SK-N-SH (cell line): ENCODE results near the gene CLMP. TPM values are rescaled to one million over a fixed set of nuclear protein-coding genes. Genes with fewer than 3 reads are reported as not detected.

Experiments
- CTCF ChIA-PET: fragments of 300-600, 350-600 bp; formaldehyde crosslinking; extraction: SDS; loops from one replicate; lab custom pipeline; 2021; lab: Yijun Ruan, JAX
- POLR2A ChIA-PET: fragments of 350-600 bp; sonication (Branson Sonifier 250); formaldehyde crosslinking; extraction: SDS; loops from one replicate; lab custom pipeline; 2020; ENCODE audit warnings: antibody characterized with exemption, inconsistent platforms; lab: Yijun Ruan, JAX
- DNase-seq: peaks from one replicate; pipeline ENCODE4 v3.0.0; 2012
- H2AFZ ChIP-seq: fragments of 200-600 bp; sonication (generic); 2 replicates; pipeline ENCODE4 v1.8.1; 2016; ENCODE audit warnings: antibody characterized with exemption, mild to moderate bottlenecking, low read depth
- H3F3A ChIP-seq: fragments of 200-600 bp; sonication (generic); replicated peaks from 2 replicates; pipeline ENCODE3; 2016; ENCODE audit warnings: antibody characterized with exemption, mild to moderate bottlenecking; ENCODE audit not compliant: insufficient read depth
- H3K27ac ChIP-seq, 2 experiments: fragments of 200-500 bp in 1 of 2; fragments of 200-600 bp in 1 of 2; sonication (Bioruptor generic) in 1 of 2; sonication (generic), shearing (Covaris generic) in 1 of 2; 2 replicates each; pipeline versions ENCODE4 v1.5.1 to v1.6.1; 2014 to 2016; ENCODE audit warnings: low read depth in 2 of 2, inconsistent platforms in 1 of 2, low read length in 1 of 2, mild to moderate bottlenecking in 1 of 2, mixed read lengths in 1 of 2
- H3K27me3 ChIP-seq: fragments of 200-600 bp; sonication (generic), shearing (Covaris generic); 2 replicates; pipeline ENCODE4 v1.6.1; 2016; ENCODE audit warnings: mixed run types; ENCODE audit not compliant: insufficient read depth
- H3K36me3 ChIP-seq, 2 experiments: fragments of 200-500 bp in 1 of 2; fragments of 200-600 bp in 1 of 2; sonication (Bioruptor generic) in 1 of 2; sonication (generic) in 1 of 2; replicated peaks in 1 of 2; 2 replicates each; pipeline versions ENCODE3 to v1.5.1; 2014 to 2016; ENCODE audit warnings: low read length in 1 of 2, mild to moderate bottlenecking in 1 of 2; ENCODE audit not compliant: insufficient read depth in 2 of 2, control insufficient read depth in 1 of 2
- H3K4me1 ChIP-seq, 2 experiments: fragments of 200-500 bp in 1 of 2; fragments of 200-600 bp in 1 of 2; sonication (Bioruptor generic) in 1 of 2; sonication (generic), shearing (Covaris generic) in 1 of 2; 2 replicates each; pipeline versions ENCODE4 v1.5.1 to v1.6.1; 2014 to 2016; ENCODE audit warnings: low read depth in 1 of 2, low read length in 1 of 2, mixed run types in 1 of 2; ENCODE audit not compliant: insufficient read depth in 2 of 2, control insufficient read depth in 1 of 2
- H3K4me2 ChIP-seq: fragments of 200-600 bp; sonication (generic), shearing (Covaris generic); 2 replicates; pipeline ENCODE4 v1.6.1; 2017; ENCODE audit warnings: mixed run types
- H3K4me3 ChIP-seq, 2 experiments: fragments of 200-500 bp in 1 of 2; fragments of 200-600 bp in 1 of 2; sonication (Bioruptor generic) in 1 of 2; sonication (generic), shearing (Covaris generic) in 1 of 2; 2 replicates each; pipeline versions ENCODE4 v1.5.1 to v1.8.1; 2014 to 2016; ENCODE audit warnings: low read depth in 2 of 2, inconsistent platforms in 1 of 2, low read length in 1 of 2, mild to moderate bottlenecking in 1 of 2, mixed read lengths in 1 of 2, moderate library complexity in 1 of 2
- H3K79me2 ChIP-seq: fragments of 200-600 bp; sonication (generic); 2 replicates; pipeline ENCODE4 v1.8.1; 2017; ENCODE audit warnings: mild to moderate bottlenecking; ENCODE audit not compliant: insufficient read depth
- H3K9ac ChIP-seq: fragments of 200-600 bp; sonication (generic); 2 replicates; pipeline ENCODE4 v1.6.1; 2017; ENCODE audit warnings: mixed run types
- H3K9me2 ChIP-seq: fragments of 200-600 bp; sonication (generic); 2 replicates; pipeline ENCODE4 v1.6.1; 2017; ENCODE audit warnings: mixed run types
- H3K9me3 ChIP-seq: fragments of 200-600 bp; sonication (generic); 2 replicates; pipeline ENCODE4 v1.6.1; 2017; ENCODE audit warnings: mixed run types, mild to moderate bottlenecking, moderate library complexity
- H4K20me1 ChIP-seq: fragments of 200-600 bp; sonication (generic); 2 replicates; pipeline ENCODE4 v1.6.1; 2017; ENCODE audit warnings: mild to moderate bottlenecking, mixed run types; ENCODE audit not compliant: insufficient read depth
- CTCF ChIP-seq: fragments of 200-600 bp; sonication (generic); IDR thresholded peaks from 2 replicates; pipeline ENCODE4 v1.6.1; 2017; ENCODE audit warnings: antibody characterized with exemption, mild to moderate bottlenecking, moderate library complexity
- EP300 ChIP-seq, 2 experiments: IDR thresholded peaks; 2 replicates each; pipeline versions ENCODE4 v1.4.0 to v1.6.1; 2012; ENCODE audit warnings: borderline replicate concordance in 1 of 2, low read depth in 1 of 2, low read length in 1 of 2
- FOSL2 ChIP-seq: IDR thresholded peaks from 2 replicates; pipeline ENCODE4 v1.4.0; 2012; ENCODE audit warnings: low read depth, mild to moderate bottlenecking, moderate library complexity, borderline replicate concordance
- FOXM1 ChIP-seq: IDR thresholded peaks from 2 replicates; pipeline ENCODE4 v1.4.0; 2012; ENCODE audit warnings: low read depth, mild to moderate bottlenecking
- JUND ChIP-seq: IDR thresholded peaks from 2 replicates; pipeline ENCODE4 v1.4.0; 2012
- NFIC ChIP-seq: IDR thresholded peaks from 2 replicates; pipeline ENCODE4 v1.4.0; 2012; ENCODE audit warnings: borderline replicate concordance
- PBX3 ChIP-seq: IDR thresholded peaks from 2 replicates; pipeline ENCODE4; 2012
- POLR2AphosphoS5 ChIP-seq: IDR thresholded peaks from 2 replicates; pipeline ENCODE4 v1.6.1; 2012; ENCODE audit warnings: low read depth, low read length
- RCOR1 ChIP-seq: fragments of 150-350 bp; IDR thresholded peaks from 2 replicates; pipeline ENCODE4 v1.6.1; 2017; ENCODE audit warnings: antibody characterized with exemption, low read length
- RFX5 ChIP-seq: IDR thresholded peaks from 2 replicates; pipeline ENCODE4 v1.6.1; 2012; ENCODE audit warnings: mild to moderate bottlenecking, improper control_type of control experiment, low read length
- RXRA ChIP-seq: IDR thresholded peaks from 2 replicates; pipeline ENCODE4 v1.4.0; 2012; ENCODE audit warnings: low read depth, mild to moderate bottlenecking, borderline replicate concordance
- SMC3 ChIP-seq: IDR thresholded peaks from 2 replicates; pipeline ENCODE4 v1.6.1; 2012; ENCODE audit warnings: low read depth, low read length, improper control_type of control experiment
- USF2 ChIP-seq: fragments of 150-350 bp; IDR thresholded peaks from 2 replicates; pipeline ENCODE4 v1.6.1; 2017; ENCODE audit warnings: antibody characterized with exemption, low read length, low read depth, borderline replicate concordance
- ZBTB33 ChIP-seq: IDR thresholded peaks from 2 replicates; pipeline ENCODE4 v1.4.0; 2012; ENCODE audit warnings: low read depth, borderline replicate concordance
- polyA plus RNA-seq, 3 experiments: library from polyadenylated mRNA; depleted of rRNA; stranded (reverse); fragments of >200 nt; gene quantifications; 2 replicates each; pipeline ENCODE4 v1.2.3, GENCODE V29; 2012

CLMP gene
- polyA plus RNA-seq, 1 of the 3 experiments (the other 2 are of a cell fraction), result 61.9 TPM

- Histone ChIP-seq H3F3A (peaks cover 21% of the 10 kb centered on the region), H3K9me2 (no peaks in the 10 kb centered on the region), H3K27me3 (no peaks in the 10 kb centered on the region), H2AFZ (no peak overlapping the region), H3K9me3 (no peaks in the 10 kb centered on the region), H3K36me3 (peaks cover 36 to 78% of the 10 kb centered on the region in 2 experiments), H3K79me2 (peaks cover 14% of the 10 kb centered on the region), H3K27ac (no peak overlapping the region), H3K4me2 (no peak overlapping the region), H3K4me3 (no peak overlapping the region), H3K4me1 (no peaks in the 10 kb centered on the region), H4K20me1 (no peaks in the 10 kb centered on the region), H3K9ac (no peak overlapping the region)
- CTCF ChIA-PET, result interaction anchor here (0.6 to 1.2 kb wide), 4 partner anchors 30 to 52 kb away, joined by 3 to 4 read pairs (median 3); no protein-coding TSS in a partner anchor
- TF ChIP-seq RXRA, result no peak
- TF ChIP-seq ZBTB33, result no peak
- TF ChIP-seq POLR2AphosphoS5, result no peak
- no peak for TF ChIP-seq JUND
- TF ChIP-seq NFIC, result no peak
- TF ChIP-seq FOSL2, result no peak
- no peak for TF ChIP-seq EP300 (IDR thresholded peaks at IDR 0.05; ENCODE audit: borderline replicate concordance in 1 of 2, low read depth in 1 of 2, low read length in 1 of 2)
- TF ChIP-seq FOXM1, result no peak
- TF ChIP-seq RCOR1, result no peak
- no peak for TF ChIP-seq PBX3
- no peak for TF ChIP-seq SMC3
- TF ChIP-seq CTCF, result no peak
- no peak for TF ChIP-seq RFX5
- no peak for TF ChIP-seq USF2
- DNase-seq, result no peak
- POLR2A ChIA-PET, result no interaction called here
Measured at GRCh38 chr11:123072762-123073161, 122.3 kb downstream of the CLMP start.
